HG03520 (cell line): Measurements from ENCODE around the gene AP1S3.
"Not testable (repeated sequence)": the region's sequence is repeated elsewhere in the genome, so short reads cannot be mapped to it uniquely, and the experiment has no call there.

Experiments used
- ATAC-seq: cut with Tn5 transposase; IDR thresholded peaks from one replicate; pipeline ENCODE4 v1.9.1; 2021; ENCODE audit warnings: mild to moderate bottlenecking, moderate library complexity; ENCODE audit not compliant: unreplicated experiment

The AP1S3 gene

GRCh38 chr2:223854741-223855140 lies 17.4 kb upstream of the AP1S3 start:
- no peak for ATAC-seq

DNA sequence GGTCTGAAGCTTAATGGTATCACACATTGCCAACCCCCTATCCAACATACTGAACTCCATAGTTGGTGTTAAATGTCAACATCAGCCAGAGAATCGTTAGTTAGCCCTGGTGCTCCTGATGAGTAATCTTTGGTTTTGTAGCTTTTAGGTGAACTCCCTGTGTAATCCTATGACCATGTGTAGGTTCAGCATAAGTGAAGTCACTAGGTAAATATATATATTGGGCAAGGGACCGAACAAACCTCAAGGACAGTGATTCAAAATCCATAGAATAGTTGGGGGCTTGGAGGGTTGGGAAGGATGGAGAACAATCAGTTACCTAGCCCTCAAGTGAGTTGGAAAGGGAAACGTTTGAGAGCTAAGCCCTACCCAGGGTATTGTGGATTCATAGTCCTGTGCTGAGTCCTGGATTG lies 16.0 kb upstream of the AP1S3 start:
- ATAC-seq: no peak

- ATAC-seq: no peak
Measured at GRCh38 chr2:223852281-223852795, 15.0 kb upstream of the AP1S3 start.

DNA sequence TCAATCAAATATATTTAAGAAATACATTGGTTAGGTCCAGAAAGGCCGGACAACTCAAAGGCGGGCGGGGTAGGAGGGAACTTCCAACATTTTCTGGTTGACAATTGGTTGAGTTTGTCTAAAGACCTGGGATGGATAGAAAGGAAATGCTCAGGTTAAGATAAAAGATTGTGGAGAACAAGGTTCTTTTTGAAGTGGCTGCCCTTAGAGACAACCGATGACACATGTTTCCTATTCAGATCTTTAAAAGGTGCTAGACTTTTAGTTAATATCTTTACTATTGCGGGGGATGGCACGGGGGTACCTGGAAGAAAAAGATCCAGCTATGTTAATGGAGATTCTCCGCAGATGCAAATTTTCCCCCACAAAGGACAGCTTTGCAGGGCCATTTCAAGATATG lies 10.0 kb upstream of the AP1S3 start:
- ATAC-seq: no peak

DNA sequence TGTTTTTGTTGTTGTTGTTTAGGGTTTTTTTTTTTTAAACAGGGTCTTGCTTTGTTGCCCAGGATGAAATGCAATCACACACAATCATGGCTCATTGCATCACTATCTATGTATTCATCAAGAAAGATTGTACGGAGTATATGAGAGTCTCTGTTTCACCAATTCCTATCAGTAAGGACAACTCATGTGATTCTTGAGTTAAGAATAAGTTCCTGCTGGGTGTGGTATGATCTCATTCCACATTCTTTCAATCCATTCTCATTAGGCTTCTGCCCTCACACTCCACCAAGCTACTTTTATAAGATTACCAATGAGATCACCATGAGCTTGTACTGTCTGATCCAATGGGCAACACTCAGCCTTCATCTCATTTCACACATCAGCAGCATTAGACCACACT lies 9.1 kb upstream of the AP1S3 start:
- no peak for ATAC-seq

DNA sequence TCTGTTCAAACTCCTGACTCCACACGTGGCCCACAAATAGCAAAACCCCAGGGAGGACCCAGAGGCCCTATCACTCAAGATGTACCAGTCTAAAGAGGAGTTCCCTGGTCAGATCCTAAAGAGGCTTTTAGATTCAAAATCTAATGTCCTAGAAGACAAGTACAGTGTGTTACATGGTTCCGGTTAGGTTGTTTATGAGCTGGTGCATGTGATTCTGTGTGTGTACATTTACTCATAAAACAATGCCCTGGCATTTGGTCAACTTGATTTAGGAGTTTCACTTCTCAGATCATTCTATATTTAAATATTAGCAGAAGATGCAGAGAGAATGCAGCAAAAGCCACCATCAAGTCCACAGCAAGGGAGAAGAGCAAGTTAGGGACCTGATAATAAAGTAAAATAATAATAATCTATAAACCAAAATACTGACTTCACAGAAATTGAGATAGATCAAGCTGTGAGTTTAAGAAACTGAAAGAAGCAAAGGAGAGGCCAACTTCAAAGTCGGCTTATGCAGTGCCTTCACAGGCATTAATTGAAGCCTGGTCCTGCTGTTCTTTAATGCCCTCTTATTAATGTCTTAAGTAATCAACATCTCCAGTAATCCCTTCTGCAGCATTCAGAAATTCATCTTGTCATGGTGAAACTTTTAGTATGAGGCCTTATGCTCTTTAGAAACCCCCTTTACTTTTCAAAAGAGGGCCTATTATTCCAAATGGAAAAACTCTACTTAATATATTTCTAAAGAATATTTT lies 4.2 kb upstream of the AP1S3 start:
- ATAC-seq: no peak

DNA sequence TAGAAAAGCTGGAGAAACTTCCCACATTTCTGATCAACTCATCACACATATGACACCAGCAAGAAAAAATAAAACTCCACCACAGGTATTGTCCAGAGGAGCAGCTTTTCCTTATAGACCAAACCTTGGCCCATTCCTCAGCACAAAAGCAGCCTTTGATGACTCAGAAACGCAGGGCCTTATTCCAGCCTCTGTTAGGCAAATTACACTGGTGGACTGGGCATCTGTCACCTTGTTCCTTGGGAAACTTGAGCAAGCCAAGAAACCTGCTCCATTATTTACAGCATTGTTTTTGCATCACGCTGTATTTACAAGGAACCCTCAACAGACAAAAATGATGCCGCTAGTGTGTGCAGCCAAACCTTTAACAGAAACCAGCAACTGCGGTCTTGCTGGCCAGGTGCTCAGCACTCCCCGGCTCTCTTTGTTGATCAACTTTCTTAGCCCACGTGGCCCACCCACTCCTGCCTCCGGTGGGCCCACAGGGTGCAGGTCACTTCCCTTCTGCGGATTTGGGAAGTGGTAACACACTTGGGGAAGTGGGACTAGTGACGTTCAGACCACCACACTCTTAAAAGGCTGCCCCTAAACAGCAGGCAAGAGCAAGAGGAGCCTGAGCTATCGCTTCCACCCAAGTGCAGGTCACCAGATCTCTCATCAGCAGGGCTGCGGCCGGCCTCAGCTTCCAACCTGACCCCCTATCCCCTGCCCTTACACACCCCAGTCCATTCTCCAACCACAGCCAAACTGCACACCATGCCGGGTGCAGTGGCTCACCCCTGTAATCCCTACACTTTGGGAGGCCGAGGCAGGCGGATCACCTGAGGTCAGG lies 1.5 kb downstream of the AP1S3 start:
- ATAC-seq: peak; percentile 56

DNA sequence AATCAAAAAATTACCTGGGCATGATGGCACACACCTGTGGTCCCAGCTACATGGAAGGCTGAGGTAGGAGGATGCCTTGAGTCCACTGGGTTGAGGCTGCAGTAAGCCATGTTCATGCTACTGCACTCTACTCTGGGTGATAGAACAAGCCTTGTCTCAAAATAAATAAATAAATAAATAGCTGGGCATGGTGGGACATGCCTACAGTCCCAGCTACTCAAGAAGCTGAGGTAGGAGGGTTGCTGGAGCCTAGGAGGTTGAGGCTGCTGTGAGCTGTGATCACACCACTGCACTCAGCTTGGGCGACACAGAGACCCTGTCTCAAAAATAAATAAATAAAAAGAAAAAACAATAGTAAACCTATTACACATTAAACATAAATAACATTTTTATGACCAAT lies 3.0 kb downstream of the AP1S3 start:
- ATAC-seq: no peak

DNA sequence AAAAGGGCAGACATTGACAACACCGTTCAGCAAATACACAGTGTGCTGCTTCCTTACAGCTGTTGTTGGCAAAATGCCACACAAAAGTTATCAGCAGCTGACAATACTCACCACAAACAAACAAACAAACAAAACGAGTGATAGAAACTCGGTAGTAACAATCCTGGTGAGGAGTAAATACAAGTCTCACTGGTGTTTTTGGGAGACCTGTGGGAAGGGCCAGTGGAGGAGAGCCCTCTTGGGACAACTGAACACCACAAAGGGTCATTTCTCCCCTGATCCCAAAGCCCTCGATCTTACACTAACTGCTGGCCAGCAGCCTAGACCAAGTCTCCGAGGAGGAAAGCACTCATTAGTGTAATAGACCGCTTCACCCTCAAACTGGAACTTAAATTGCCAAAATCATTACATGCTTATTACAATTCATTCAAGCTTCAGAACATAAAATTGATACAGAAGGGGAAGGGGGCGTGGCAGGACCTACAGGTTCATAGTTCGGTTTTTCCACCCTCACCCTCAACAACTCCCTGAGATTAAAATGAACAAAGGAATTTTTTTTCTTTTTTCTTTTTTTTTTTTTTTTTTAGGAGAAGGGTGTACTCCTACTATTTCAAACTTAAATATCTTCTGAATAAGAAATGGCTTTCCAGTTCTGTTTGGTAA lies 5.0 kb downstream of the AP1S3 start:
- no peak for ATAC-seq

DNA sequence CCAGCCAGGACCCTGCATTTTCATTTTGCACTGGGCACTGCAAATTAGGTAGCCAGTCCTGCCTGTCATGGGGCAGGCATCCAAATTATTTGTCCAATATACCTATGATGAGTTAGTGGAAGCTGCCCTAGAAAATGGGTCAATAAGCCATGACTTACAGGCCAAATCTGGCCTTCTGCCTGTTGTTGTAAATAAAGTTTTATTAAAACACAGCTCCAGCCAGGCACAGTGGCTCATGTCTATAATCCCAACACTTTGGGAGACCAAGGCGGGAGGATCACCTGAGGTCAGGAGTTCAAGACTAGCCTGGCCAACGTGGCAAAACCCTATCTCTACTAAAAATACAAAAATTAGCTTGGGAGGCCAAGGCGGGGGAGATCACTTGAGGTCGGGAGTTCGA lies 8.3 kb downstream of the AP1S3 start:
- no peak for ATAC-seq

DNA sequence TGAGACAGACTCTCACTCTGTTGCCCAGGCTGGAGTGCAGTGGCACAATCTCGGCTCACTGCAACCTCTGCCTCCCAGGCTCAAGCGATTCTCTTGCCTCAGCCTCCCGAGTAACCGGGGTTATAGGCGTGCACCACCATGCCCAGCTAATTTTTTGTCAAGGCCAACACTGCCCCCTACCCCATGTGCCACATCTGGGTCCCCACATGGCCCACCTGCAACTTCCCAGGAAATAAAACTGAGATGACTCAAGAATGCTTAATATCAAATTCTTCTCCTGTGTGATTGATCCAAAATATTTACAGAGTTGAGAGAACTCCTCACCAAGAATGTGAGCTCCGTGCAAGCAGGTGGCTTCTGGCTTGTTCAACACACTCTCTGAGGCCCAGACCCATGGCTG lies 9.1 kb downstream of the AP1S3 start:
- ATAC-seq: no peak

- no peak for ATAC-seq
Measured at GRCh38 chr2:223826995-223827394, 10.4 kb downstream of the AP1S3 start.

DNA sequence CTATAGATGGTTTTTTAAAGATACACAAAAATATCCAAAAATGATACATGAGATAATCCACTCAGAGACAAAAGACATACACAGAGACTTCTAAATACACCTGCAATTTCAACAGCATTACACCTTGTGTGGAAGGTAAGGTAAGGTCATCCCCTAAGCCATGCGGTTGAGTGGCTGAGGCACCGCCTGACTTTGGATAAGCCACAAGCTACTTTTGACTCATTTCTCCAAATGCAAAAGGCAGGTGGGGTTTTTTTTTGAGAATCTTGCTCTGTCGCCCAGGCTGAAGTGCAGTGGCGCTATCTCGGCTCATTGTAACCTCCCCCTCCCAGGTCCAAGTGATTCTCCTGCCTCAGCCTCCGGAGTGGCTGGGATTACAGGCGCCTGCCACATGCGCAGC lies 13.1 kb downstream of the AP1S3 start:
- no peak for ATAC-seq

- ATAC-seq: no peak
Measured at GRCh38 chr2:223822818-223823217, 14.6 kb downstream of the AP1S3 start.

GRCh38 chr2:223820549-223820948 lies 16.8 kb downstream of the AP1S3 start:
- ATAC-seq: no peak

DNA sequence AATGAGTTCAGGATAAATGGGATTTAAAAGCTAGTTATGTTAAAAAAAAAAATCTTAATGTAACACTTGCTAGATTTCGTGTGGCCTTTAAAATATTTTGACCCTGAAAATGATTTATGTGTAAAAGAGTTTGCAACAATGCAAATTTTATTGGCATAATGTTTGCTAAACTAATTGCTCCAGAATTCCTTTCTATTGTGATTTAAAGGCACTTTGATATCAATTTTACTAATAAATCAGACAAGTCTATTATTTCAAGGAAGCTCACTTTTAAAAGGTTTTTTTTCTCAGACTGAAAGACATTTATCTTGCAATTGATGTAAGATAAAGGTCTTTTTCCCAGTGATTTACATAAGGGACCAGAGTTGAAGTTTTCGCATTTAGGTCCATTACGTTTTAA lies 17.5 kb downstream of the AP1S3 start:
- no peak for ATAC-seq

DNA sequence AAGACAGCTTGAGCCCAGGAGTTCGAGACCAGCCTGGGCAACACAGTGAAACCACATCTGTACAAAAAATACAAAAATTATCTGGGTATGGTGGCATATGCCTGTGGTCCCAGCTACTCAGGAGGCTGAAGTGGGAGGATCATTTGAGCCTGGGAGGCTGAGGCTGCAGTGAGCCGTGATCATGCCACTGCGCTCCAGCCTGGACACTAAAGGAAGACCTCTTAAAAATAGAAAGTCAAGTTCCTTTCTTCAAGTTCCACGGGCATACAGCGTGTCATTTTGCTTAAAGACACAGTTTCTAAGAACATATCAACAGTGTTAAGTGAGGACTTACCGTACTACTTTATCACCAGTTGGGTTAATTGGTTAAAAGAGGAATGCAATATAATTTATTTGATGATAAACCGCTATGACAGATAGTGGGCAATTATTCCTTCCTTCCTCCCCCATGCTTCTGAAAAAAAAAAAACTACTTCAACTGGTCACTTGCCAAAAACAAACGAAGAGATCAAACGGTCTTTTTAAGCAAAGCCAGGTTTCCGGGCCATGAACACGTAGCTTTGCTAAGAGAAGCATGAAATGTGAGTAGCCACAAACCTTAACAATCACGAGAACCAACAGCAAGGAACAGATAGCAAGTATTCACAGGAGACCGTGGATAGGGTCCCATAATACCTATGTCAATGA lies 21.4 kb downstream of the AP1S3 start:
- no peak for ATAC-seq

GRCh38 chr2:223815186-223815883 lies 22.0 kb downstream of the AP1S3 start:
- no peak for ATAC-seq

DNA sequence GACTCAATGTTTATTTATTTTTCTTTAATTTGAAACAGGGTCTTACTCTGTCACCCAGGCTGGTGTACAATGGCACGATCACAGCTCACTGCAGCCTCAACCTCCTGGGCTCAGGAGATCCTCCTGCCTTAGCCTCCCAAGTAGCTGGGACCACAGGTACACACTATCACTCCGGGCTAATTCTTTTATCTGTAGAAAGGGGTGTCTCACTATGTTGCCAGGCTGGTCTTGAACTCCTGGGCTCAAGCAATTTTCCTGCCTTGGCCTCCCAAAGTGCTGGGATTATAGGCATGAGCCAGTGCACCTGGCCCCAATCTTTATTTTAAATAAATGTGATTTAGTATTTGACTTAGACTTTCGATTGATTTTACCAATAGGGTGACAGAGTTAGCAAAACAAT lies 22.6 kb downstream of the AP1S3 start:
- not testable (repeated sequence) for ATAC-seq

DNA sequence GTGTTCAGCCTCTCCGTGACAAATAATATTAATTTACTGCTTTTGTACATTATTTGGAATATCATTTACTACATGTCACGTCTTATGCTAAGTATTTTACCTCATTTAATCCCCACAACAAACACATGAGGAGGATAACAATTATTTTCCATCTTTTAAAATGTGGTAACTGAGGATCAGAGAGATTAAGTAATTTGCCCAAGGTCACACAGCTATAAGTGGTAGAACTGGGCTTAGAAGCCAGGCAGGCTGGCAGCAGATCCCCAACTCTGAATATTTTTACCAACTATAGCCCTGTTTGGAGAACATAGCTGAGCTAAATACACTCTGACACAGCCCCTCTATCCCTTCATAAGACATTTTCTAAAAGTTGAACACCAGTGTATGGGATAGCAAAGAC lies 24.1 kb downstream of the AP1S3 start:
- ATAC-seq: no peak
